ENCODE measurements around the gene KRTAP5-9.
"Not testable (repeated sequence)": the region's sequence is repeated elsewhere in the genome, so short reads cannot be mapped to it uniquely, and the experiment has no call there.

KRTAP5-9 gene, protein sequence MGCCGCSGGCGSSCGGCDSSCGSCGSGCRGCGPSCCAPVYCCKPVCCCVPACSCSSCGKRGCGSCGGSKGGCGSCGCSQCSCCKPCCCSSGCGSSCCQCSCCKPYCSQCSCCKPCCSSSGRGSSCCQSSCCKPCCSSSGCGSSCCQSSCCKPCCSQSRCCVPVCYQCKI

DNA sequence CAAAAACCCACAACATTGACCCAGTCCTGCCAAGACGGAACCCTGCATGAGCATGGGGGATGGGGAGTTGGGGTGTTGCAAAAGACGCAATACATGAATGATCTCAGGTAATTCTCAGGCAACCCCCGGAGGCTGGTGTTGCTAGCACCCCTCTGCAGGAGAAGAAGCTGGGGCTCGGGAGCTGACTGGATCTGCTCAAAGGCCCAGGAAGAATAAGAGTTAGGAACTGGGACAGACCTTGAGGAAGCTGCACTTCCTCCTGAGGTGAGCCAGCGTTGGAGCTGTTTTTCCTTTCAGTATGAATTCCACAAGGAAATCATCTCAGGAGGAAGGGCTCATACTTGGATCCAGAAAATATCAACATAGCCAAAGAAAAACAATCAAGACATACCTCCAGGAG is at the start of gene KRTAP5-9:
Gene KRTAP5-9, plus strand, starts transcription at position 301 of the 400 bp plus-strand sequence. CDS start 238 bp downstream, outside the sequence.
- no peak for DNase-seq (ENCODE audit: low read depth in 2 of 2)

DNA sequence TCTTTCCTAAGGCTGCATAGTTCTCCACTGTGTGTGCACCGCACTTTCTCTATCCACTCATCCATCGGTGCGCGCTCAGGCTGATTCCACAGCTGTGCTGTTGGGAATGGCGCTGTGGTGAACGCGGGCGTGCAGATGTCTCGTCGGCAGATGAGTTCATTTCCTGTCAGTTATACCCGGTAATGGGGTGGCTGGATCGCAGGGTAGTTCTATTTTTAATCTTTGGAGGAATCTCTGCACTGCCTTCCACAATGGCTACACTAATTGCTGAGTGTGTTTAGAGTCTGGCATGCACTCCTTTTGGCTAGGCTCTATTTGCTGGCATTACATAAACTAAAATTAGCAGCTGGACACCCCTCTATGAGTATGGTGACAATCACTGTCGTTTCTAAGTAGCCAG is 49.1 kb upstream of the KRTAP5-9 start:
- no peak for DNase-seq (ENCODE audit: low read depth in 2 of 2)

DNA sequence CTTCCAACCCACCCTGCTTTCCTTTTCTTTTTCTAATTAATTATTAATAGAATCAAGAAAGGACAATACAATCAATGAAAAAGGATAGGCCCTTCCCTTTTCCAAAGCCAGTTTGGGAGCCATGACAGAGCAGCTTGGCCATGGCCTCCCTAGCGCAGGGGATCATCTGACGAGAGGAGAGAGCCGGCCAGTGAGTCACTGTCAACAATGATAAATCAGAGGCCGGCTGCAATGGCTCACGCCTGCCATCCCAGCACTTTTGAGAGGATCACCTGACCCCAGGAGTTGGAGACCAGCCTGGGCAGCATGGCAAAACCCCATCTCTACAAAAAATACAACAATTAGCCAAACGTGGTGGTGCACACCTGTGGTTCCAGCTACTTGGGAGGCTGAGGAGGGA is 48.7 kb upstream of the KRTAP5-9 start:
- DNase-seq (ENCODE audit: low read depth in 2 of 2), result no peak

DNA sequence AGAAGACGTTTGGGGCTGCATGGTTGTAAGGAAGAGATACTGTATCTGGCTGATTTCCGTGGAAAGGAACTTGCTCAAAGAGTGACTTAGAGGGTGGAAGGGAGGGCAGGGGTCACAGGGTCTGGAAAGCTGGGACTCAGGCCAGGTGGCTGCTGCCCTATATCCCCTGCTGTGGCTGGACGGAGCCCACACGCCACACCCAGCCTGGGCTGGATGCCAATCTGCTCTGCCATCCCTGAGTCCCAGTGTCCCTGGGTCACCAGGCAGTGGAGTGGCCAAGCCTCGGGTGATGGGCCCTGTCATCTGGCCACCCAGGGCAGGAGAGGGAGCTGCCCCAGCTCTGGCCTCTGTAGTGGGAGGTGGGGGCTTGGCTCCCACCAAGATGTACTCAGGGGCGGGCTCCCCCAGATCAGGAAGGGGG is 47.6 kb upstream of the KRTAP5-9 start:
- no peak for DNase-seq (ENCODE audit: low read depth in 2 of 2)

DNA sequence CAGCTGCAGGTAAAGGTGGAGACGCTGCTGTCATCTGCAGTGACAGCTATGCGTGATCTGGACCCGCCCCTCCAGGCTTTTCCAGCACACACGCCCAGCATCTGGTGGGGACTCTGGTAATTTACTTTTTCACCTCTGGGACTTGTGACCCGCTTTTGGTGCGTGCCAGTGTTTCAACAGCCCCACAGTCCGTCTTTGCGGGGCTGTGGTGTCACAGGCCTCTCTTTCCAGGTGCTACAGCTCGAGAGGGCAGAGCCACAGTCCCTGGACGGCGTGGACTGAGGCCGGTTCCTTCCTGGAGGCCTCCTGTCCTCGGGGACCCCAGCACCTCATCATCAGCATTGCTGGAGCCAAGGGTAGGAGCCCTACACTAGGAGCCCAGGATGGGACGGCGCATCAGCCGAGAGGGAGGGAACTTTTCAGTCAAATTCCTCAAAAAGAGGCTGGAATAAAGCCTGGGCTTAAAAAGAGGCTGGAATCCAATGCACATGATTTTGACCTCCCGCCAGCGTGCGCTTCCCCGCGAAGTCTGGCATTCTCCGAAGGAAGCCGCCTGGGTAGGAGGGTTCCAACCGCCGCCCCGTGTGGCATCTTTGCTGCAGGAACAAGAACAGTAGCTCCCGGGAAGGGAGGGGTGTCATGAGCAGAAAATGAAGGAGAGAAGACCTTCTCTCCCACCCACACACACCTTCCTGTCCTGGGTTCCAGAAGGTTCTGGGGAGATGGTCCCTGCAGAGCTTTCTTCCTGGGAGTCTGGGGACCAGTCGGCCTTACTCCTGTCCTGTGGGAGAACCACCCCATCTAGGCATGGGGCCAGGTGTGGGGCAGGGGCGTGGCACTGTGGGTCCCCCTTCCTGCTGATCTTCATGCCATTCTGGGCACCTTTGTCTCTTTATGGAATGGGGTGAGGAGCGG is 46.9 kb upstream of the KRTAP5-9 start:
- DNase-seq (ENCODE audit: low read depth in 2 of 2), result no peak

DNA sequence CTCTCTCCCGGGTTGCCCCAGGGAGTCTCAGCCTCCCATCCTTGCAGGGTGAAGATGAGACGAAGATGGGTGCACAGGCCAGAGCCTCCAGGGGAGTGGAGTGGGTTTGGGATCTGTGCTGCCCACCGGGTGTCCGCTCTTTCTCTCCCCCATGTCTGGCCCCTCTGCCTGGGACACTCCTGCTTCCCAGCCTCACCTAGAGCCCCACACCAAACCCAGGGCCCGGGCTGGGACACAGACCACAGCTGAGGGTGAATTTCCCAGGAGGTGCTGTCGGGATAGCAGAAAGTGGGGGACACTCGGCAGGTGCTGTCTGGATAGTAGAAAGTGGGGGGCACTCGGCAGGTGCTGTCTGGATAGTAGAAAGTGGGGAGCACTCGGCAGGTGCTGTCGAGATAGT is 46.2 kb upstream of the KRTAP5-9 start:
- DNase-seq (ENCODE audit: low read depth in 2 of 2), result no peak

DNA sequence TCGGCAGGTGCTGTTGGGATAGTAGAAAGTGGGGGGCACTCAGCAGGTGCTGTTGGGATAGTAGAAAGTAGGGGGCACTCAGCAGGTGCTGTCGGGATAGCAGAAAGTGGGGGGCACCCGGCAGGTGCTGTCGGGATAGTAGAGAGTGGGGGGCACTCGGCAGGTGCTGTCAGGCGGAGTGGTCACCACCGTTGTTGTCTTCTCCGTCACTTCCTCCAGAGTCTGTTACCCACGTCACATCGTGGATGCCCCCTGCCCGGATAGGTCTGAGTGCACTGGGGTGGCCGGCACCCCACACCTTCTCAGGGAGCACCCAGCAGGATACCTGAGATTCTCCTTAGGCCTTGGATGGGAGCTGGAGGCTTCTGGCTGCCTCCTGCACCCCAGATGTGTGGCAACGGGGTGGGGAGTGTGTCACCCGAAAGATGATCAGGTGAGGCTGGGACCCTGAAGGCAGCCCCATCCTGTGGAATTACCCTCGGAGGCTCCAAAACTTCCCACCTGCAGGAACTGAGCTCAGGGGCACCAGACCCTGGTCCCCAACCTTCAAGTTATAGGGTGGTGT is 45.3 kb upstream of the KRTAP5-9 start:
- no peak for DNase-seq (ENCODE audit: low read depth in 2 of 2)

DNA sequence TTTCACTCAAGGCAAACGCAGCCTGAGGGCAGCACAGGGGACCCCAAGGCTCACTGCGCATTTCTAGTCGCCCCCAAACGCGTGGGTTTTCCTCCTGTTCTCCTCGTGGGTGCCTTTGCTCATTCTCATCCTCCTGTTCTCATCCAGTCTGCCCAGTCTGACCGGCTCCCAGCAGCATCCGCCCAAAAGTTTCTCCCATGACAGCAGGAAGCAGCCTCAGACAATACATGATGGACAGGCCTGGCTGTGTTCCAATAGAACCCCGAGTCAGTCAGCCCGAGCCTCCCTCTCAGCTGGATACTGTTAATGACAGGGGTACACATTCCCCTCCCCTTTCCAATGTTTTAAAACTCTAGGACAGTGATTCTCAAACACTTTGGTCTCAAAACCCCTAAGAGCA is 43.7 kb upstream of the KRTAP5-9 start:
- DNase-seq (ENCODE audit: low read depth in 2 of 2), result no peak

DNA sequence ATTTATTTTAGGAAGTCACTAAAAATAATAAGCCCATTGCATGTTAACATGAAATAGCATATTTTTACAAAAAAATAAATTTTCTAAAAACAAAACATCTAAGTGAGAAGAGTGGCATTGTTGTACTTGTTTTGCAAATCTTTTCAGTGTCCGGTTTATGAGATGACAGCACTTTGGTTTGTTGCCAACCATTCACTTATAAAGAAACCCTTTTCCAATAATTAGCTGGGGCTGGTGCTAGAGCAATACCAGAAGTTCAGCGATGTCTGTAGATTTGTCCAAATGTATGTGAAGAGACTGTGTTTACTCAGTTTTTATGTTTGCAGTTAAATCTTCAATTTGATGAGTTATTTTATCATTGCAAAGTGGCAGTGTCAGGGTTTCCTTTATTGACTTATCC is 43.2 kb upstream of the KRTAP5-9 start:
- DNase-seq (ENCODE audit: low read depth in 2 of 2), result no peak

DNA sequence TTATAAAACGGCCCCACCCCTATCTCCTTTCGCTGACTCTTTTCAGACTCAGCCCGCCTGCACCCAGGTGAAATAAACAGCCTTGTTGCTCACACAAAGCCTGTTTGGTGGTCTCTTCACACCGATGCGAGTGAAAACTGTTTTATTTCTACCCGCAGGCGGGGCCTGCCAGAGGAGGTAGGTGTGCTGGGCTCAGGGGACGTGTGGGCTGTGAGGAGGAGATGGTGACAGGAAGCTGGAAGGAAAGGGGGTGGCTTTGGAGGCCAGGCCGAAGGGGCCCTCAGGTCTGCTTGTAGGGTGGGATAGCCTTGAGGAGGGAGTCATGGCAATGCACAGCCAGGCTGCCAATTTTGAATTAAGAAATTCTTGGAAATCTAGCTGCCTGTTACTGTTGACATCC is 42.4 kb upstream of the KRTAP5-9 start:
- DNase-seq (ENCODE audit: low read depth in 2 of 2), result no peak

DNA sequence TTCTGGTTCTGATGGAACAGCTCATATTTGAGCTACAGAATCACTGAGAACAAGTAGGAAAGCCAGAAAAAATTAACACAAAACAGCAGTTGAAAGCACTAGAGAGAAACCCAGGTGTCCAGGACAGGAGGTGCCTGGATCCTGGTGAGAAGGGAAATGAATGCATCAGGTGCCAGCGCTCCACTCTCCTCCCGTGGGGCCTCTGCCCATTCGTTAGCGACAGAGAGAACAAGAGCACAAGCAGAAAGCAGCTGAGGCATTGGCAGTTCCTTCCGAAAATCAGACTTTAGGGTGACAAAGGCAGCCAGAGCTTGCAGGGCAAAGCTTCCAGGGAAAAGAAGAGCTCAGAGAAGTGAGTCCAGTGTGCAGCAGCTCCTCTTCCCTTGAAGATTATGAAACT is 41.1 kb upstream of the KRTAP5-9 start:
- DNase-seq (ENCODE audit: low read depth in 2 of 2), result no peak

DNA sequence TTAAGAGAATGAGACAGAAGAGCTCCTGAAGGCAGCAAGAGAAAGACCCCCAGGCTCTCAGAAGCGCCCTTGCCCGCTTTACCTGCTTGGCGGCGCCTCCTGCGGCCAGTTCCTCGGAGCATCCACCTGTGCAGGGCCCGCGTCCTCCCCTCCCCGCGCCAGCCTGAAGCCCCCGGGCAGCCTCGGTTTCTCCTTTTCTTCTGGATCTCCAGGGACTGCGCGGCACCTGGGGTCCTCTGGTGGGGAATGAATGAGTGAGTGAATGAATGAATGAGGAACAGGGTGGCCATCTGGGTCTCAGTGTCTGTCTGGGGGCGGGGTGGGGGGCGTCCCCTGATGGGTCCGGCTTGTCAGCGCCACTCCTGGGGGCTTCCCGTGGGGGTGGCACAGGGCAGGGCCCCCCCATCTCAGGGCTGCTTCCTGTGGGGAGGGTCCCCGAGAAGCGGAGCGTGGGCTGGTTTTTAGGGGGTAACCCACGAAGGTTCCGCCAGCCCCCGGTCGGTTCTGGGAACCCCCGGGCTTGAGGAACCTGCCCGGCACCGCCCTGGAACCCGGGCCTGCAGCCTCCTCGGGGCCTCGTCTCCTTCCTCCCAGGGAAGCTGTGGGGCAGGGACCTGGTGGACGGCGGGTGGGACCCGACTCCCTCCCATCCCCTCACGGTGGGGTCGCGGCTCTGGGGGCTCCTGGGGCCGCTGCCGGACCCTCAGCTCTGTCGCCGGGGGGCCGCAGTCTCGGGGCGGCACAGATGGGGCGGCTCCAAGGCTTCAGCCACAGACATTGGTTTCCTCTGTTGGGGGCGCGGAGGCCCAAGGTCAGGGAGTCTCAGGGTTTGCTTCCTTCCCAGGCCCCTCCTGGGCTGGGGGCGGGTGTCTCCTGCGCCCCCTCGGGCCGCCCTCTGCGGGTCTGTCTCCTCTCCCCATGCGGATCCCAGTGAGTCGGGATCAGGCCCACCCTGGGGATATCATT is 29.4 kb upstream of the KRTAP5-9 start:
- no peak for DNase-seq (ENCODE audit: low read depth in 2 of 2)

DNA sequence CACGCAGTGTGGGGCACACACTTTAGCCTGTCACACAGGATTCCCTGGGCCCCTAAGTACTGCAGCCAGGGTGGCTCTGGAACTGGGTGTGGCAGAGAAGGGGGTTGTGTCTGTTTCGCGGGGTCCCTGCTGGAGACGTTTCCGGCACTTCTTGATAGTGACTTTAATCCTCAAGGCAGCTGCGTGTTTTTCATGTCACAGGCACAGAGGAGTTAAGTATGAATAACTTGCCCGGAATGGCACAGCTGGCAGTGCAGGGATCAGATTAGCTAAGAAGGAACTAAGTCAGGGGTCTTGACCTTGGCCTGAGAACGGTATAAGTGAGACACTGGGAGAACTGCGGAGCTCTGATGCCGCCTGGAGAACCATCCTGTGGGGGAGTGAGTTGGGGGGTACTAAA is 28.7 kb upstream of the KRTAP5-9 start:
- DNase-seq (ENCODE audit: low read depth in 2 of 2), result no peak

DNA sequence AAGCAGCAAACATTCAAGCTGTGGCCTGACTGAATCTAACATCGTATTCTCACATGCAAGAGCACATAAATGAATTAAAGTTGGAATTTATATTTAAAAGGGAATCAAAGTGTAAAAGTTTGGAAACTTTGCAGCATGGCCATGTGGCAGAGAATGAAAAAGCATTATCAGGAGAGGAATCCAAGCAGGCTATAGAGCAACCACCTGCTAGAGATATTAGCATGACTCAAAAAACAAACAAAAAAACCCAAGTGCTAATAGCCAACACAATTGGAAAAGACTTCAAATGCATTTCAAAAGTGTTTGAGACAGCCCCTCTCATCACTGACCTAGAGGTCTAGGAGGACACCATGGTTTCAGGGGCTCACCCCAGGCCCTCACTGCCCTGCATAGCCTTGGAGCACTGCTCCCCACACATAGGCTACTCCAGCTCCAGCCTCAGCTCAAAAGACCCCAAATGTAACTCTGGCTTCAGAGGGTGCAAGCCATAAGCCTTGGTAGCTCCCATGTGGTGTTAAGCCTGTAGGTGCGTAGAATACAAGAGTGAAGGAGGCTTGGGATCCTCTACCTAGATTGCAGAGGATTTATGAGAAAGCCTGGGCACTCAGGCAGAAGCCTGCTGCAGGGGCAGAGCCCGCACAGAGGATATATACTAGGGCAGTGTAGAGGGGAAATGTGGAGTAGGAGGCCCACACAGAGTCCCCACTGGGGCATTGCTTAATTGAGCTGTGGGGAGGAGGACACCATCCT is 22.9 kb upstream of the KRTAP5-9 start:
- DNase-seq (ENCODE audit: low read depth in 2 of 2), result no peak

DNA sequence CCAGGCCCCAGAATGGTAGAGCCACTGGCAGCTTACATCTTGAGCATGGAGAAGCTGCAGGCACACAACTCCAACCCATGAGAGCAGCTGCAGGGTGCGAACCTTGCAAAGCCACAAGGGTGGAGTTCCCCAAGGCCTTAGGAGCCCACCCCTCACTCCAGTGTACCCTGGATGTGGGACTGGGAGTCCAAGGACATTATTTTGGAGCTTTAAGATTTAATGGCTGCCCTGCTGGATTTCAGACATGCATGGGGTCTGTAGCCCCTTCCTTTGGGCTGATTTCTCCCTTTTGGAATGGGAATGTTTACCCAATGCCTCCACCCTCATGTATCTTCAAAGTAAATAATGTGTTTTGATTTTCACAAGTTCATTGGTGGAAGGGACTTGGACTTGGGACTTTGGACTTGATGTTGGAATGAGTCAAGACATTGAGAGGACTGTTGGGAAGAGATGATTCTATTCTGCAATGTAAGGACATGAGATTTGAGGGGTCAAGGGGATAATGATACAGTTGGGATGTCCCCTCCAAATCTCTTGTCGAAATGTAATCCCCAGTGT is 22.2 kb upstream of the KRTAP5-9 start:
- DNase-seq (ENCODE audit: low read depth in 2 of 2), result no peak

DNA sequence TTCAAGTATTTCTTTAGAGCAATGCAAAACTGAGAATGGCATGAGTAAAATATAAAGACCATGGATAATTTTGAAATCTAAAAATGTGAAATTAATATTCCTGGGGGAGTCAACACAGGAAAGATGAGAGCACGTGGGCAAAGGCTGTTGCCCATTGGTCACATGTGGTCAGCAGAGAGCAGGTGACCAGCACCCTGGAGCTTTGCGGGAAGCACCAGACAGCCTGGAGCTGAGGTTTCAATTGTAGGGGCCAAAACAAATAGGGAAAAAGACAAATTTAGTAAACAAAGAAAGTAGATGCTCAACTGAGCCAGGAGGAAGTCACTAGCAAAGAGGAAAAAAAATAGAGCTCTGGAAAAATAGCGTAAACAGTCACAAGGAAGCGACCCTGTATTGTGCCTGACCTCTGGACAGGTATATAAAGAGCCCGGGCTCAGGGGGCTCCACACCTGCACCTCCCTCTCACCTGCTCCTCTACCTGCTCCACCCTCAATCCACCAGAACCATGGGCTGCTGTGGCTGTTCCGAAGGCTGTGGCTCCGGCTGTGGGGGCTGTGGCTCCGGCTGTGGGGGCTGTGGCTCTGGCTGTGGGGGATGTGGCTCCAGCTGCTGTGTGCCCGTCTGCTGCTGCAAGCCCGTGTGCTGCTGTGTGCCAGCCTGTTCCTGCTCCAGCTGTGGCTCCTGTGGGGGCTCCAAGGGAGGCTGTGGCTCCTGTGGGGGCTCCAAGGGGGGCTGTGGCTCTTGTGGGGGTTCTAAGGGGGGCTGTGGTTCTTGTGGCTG is 21.2 kb upstream of the KRTAP5-9 start, which contains the start of gene KRTAP5-7:
Gene KRTAP5-7, plus strand, starts transcription at position 472 of the 780 bp plus-strand sequence. Its CDS starts 34 bp downstream, at position 506.
- not testable (repeated sequence) for DNase-seq (ENCODE audit: low read depth in 2 of 2)

DNA sequence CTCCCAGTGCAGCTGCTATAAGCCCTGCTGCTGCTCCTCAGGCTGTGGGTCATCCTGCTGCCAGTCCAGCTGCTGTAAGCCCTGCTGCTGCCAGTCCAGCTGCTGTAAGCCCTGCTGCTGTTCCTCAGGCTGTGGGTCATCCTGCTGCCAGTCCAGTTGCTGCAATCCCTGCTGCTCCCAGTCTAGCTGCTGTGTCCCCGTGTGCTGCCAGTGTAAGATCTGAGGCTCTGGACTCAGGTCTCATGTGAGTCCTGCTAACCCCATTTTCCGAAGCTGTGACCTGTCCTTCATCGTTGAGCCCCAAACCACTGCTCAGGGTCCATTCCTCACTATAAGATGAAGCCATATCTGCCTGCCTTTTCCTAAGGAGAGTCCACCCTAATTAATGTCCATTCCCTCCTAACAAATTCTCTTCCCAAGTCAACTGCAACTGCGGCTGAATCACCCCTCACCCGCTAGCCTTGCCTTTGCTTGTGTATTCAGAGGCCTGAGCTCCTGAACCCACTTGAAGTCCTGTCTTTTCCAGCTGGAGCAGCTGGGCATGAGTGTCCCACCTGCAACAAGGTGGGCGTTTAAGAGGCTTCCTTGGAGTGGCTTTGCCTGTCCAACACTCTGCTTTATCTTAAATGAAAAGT is 20.5 kb upstream of the KRTAP5-9 start:
- DNase-seq (ENCODE audit: low read depth in 2 of 2), result no peak

DNA sequence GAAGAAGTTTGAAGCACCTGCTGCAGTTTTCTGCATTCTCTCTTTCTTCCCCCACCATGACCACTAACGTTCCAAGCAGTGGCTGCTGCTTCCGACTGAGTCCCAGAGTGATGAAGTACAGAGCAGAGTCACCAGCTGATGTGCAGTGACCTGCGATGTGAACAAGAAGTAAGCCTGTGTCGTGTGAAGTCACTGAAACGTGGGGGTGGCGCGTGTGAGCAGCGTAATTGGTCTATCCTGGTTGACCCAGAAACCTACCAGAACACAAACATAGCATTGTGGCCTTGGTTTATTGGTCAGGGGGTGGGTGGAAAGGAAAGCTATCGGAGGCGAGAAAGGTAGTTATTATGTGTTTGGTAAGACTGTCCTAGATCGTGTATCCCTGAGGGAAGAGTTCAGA is 17.6 kb upstream of the KRTAP5-9 start:
- DNase-seq (ENCODE audit: low read depth in 2 of 2), result no peak

DNA sequence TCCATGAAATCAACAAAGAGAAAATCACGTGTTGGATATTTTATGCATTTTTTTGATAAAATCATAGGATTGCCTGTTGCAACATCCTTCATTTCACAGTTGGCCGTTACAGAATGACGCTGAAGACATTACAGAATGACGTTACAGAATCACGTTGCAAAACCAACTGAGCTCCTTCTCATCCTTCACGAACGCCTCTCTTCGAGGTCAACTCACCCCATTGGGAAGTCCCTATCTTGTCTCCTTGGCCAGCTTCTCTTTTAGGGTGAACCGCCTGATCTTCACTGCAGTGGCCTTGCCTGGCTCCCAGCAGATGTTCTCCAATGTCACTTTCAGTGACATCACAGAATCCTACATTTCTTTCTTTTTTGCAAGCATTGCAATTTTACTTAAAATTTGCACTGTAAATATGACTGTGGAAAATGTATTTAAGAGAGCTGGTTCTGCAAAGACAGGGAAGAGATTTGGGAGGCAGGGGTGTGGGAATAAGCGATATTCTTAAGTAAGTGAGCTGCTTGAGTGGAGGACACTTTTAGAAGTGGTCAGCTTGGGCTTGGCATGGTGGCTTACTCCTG is 16.1 kb upstream of the KRTAP5-9 start:
- DNase-seq (ENCODE audit: low read depth in 2 of 2), result no peak
